ENCODE results near the gene GRM6. TPM values are rescaled to one million over a fixed set of nuclear protein-coding genes. Genes with fewer than 3 reads are reported as not detected.

Gene GRM6
- total RNA-seq, 1 experiment from 2014 or later = not detected

DNA sequence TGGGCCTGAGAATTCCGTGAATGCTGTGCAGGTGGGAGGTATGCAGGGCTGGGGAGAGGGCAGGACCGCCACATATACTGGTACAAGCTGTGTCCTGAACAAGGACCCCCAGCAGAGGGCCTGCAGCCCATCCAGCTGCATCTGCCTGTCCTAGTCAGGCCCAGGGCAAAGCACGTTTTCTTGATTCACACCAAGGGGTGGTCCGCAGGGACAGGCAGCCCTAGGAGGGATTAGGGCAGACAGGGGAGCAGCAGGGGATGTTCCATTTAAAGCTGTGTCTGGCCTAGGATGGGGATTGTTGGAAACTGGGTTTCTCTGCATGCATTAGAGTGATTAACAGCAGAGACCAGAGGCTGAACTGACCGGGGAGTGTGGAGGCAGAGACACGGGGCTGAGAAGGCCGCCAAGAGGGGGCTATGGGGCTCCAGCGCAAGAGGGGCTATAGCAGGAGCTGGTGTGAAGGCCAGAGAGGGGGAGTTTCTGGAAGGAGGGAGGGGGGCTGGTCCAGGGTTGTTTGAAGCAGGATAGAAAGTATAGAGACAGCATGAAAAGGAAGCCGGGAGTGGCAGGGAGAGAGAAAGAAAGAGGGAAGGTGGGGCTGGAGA, 2.7 kb downstream of the GRM6 start:
- no peaks in the 10 kb centered on the region for H3K79me2 ChIP-seq (ENCODE audit: low read depth)
- H3K9me2 ChIP-seq (ENCODE audit: insufficient read depth) = no peaks in the 10 kb centered on the region
- DNase-seq = no peak
- no peak for TF ChIP-seq EZH2 (IDR thresholded peaks at IDR 0.05; ENCODE audit: low read depth)
- TF ChIP-seq, protein P1, sequence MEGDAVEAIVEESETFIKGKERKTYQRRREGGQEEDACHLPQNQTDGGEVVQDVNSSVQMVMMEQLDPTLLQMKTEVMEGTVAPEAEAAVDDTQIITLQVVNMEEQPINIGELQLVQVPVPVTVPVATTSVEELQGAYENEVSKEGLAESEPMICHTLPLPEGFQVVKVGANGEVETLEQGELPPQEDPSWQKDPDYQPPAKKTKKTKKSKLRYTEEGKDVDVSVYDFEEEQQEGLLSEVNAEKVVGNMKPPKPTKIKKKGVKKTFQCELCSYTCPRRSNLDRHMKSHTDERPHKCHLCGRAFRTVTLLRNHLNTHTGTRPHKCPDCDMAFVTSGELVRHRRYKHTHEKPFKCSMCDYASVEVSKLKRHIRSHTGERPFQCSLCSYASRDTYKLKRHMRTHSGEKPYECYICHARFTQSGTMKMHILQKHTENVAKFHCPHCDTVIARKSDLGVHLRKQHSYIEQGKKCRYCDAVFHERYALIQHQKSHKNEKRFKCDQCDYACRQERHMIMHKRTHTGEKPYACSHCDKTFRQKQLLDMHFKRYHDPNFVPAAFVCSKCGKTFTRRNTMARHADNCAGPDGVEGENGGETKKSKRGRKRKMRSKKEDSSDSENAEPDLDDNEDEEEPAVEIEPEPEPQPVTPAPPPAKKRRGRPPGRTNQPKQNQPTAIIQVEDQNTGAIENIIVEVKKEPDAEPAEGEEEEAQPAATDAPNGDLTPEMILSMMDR (conservative IDR thresholded peaks at IDR 0.05) = no peak
- POLR2A ChIA-PET (ENCODE audit: unreplicated experiment) = no interaction called here
- H3K4me3 ChIP-seq = no peak overlapping the region
- CTCF ChIA-PET = no interaction called here
- intact Hi-C loops (cut with micrococcal nuclease; ENCODE audit: unreplicated experiment) = no loop called here
- no TSS peak for BruUV-seq (replicated peaks)
- H3K36me3 ChIP-seq (ENCODE audit: low read depth) = no peaks in the 10 kb centered on the region
- H4K20me1 ChIP-seq (ENCODE audit: insufficient read depth) = no peaks in the 10 kb centered on the region
- H3K9me3 ChIP-seq (ENCODE audit: insufficient read depth, low read depth) = no peaks in the 10 kb centered on the region
- H3K27me3 ChIP-seq (ENCODE audit: insufficient read depth, low read depth) = peaks cover 52% of the 10 kb centered on the region
- no peak overlapping the region for H2AFZ ChIP-seq
- no peaks in the 10 kb centered on the region for H3F3A ChIP-seq (ENCODE audit: insufficient read depth, low read depth)
- H3K4me2 ChIP-seq = no peak overlapping the region
- no peak overlapping the region for H3K27ac ChIP-seq
- no peaks in the 10 kb centered on the region for H3K4me1 ChIP-seq (replicated peaks; ENCODE audit: insufficient read depth)

DNA sequence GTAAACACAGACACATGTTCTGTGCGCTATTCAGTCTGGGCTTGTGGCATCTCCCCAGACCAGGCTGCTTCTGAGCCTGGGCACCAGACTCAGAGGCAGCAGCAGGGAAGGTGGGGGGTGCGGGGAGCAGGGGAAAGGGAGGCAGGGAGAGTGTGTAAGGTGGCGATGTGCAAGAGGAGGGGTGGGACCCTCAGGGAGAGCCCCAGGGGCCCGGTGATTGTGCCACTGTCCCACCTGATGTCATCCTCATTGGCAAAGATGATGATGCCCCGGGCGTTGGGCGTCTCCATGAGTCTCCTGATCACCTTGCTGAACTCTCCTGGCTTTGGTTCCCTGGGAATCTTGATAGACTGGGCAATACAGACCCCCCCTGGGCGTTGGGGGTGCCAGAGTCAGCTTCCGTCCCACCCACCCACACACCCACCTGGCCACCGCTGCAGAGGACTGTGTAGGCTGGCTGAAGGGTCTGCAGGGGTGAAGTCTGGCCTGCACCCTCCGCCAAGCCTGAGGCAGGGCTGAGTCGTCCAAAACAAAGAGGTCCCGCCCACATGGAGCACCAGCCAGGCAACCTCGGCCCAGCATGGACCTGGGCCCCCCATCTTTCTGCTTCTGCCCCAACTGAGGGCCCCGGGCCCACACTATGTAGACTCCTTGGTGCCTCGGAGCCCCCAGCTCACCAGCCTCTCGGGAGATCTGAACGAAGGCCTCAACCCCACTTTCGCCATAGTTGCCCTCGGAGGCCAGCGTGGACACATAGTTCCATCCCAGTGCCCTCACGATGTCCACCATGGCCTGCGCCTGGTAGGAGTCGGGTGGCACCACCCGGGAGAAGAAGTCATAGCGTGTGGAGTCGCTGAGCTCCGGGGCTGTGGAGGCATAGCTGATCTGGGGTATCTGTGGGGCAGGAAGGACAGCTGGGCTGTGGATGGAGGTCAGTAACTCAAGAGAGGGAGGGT, 3.7 kb downstream of the GRM6 start:
- POLR2A ChIA-PET (ENCODE audit: unreplicated experiment) = no interaction called here
- no peak for TF ChIP-seq EZH2 (IDR thresholded peaks at IDR 0.05; ENCODE audit: low read depth)
- TF ChIP-seq, protein P1 (conservative IDR thresholded peaks at IDR 0.05) = no peak
- no peaks in the 10 kb centered on the region for H3K36me3 ChIP-seq (ENCODE audit: low read depth)
- no peaks in the 10 kb centered on the region for H3K4me1 ChIP-seq (replicated peaks; ENCODE audit: insufficient read depth)
- no peaks in the 10 kb centered on the region for H3F3A ChIP-seq (ENCODE audit: insufficient read depth, low read depth)
- DNase-seq = no peak
- intact Hi-C loops (cut with micrococcal nuclease; ENCODE audit: unreplicated experiment) = no loop called here
- CTCF ChIA-PET = no interaction called here
- H3K79me2 ChIP-seq (ENCODE audit: low read depth) = no peaks in the 10 kb centered on the region
- no peaks in the 10 kb centered on the region for H3K9me2 ChIP-seq (ENCODE audit: insufficient read depth)
- no peak overlapping the region for H3K27ac ChIP-seq
- H3K9me3 ChIP-seq (ENCODE audit: insufficient read depth, low read depth) = no peaks in the 10 kb centered on the region
- H2AFZ ChIP-seq = no peak overlapping the region
- H4K20me1 ChIP-seq (ENCODE audit: insufficient read depth) = no peaks in the 10 kb centered on the region
- H3K4me2 ChIP-seq = no peak overlapping the region
- no peak overlapping the region for H3K4me3 ChIP-seq
- BruUV-seq (replicated peaks) = no TSS peak
- H3K27me3 ChIP-seq (ENCODE audit: insufficient read depth, low read depth) = peaks cover 44% of the 10 kb centered on the region

DNA sequence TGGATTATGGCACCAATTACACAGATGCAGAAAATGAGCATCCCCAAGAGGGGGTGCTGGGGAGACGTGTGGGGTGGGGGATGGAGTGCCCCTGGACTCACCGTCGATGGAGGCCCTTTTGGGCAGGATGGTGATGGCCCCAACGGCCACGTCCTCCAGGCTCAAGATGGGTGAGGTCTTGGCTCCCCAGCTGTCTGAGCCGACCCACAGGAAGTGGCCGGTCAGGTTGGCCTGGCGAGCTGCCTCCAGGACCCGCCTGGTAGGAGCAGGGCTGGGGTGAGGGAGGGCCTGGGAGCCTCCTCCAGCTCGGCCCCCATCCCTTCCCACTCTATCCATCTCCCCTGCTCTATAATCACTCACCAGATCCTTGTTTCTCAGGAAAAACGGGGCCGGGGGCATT, 4.6 kb downstream of the GRM6 start:
- no peak for DNase-seq
- no TSS peak for BruUV-seq (replicated peaks)
- H3K4me1 ChIP-seq (replicated peaks; ENCODE audit: insufficient read depth) = no peaks in the 10 kb centered on the region
- no peaks in the 10 kb centered on the region for H3K9me3 ChIP-seq (ENCODE audit: insufficient read depth, low read depth)
- intact Hi-C loops (cut with micrococcal nuclease; ENCODE audit: unreplicated experiment) = no loop called here
- no peaks in the 10 kb centered on the region for H4K20me1 ChIP-seq (ENCODE audit: insufficient read depth)
- H3K27me3 ChIP-seq (ENCODE audit: insufficient read depth, low read depth) = peaks cover 35% of the 10 kb centered on the region
- no peaks in the 10 kb centered on the region for H3K9me2 ChIP-seq (ENCODE audit: insufficient read depth)
- H3F3A ChIP-seq (ENCODE audit: insufficient read depth, low read depth) = no peaks in the 10 kb centered on the region
- H3K36me3 ChIP-seq (ENCODE audit: low read depth) = no peaks in the 10 kb centered on the region
- ChIA-PET POLR2A (ENCODE audit: unreplicated experiment) (no interaction called here), CTCF (no interaction called here)
- no peak overlapping the region for H2AFZ ChIP-seq
- H3K79me2 ChIP-seq (ENCODE audit: low read depth) = no peaks in the 10 kb centered on the region
- no peak for TF ChIP-seq EZH2 (IDR thresholded peaks at IDR 0.05; ENCODE audit: low read depth)
- TF ChIP-seq, protein P1 (conservative IDR thresholded peaks at IDR 0.05) = no peak
- H3K27ac ChIP-seq = no peak overlapping the region
- no peak overlapping the region for H3K4me2 ChIP-seq
- no peak overlapping the region for H3K4me3 ChIP-seq
